Breast epithelium (tissue), 4 donors: ENCODE data around the gene DUSP7. TPM values are rescaled to one million over a fixed set of nuclear protein-coding genes. Genes with fewer than 3 reads are reported as not detected.
"Not testable (repeated sequence)": the region's sequence is repeated elsewhere in the genome, so short reads cannot be mapped to it uniquely, and the experiment has no call there.

ENCODE experiments used
- DNase-seq, 2 donors: peaks; one replicate each; pipeline ENCODE4 v3.0.0-alpha.2; 2019; ENCODE audit warnings: low spot score in 2 of 2
- H3K27ac ChIP-seq, 2 donors: fragments of 200-600 bp; sonication (generic) in 1 of 2; one replicate each; pipeline ENCODE4 v1.5.1; 2016 to 2019; ENCODE audit warnings: mild to moderate bottlenecking in 1 of 2
- H3K27me3 ChIP-seq, 2 donors: fragments of 200-600 bp; sonication (generic) in 1 of 2; one replicate each; pipeline versions ENCODE4 v1.5.1 to v1.6.0; 2017 to 2019; ENCODE audit warnings: control low read depth in 1 of 2, mild to moderate bottlenecking in 1 of 2
- H3K36me3 ChIP-seq: fragments of 200-600 bp; one replicate; pipeline ENCODE4 v1.5.1; 2019
- H3K4me1 ChIP-seq, 2 donors: fragments of 200-600 bp; sonication (generic); one replicate each; pipeline ENCODE4 v1.5.1; 2016 to 2019; ENCODE audit warnings: control low read depth in 1 of 2
- H3K4me3 ChIP-seq, 3 donors: fragments of 200-600 bp; sonication (generic); 1 replicate in 2 of 3; 2 replicates in 1 of 3; pipeline ENCODE4 v1.5.1; 2016 to 2019; ENCODE audit warnings: mild to moderate bottlenecking in 3 of 3, moderate library complexity in 2 of 3
- H3K9me3 ChIP-seq, 2 donors: fragments of 200-600 bp; sonication (generic) in 1 of 2; one replicate each; pipeline ENCODE4 v1.5.1; 2016 to 2019; ENCODE audit warnings: control low read depth in 1 of 2
- POLR2A ChIP-seq: fragments of 450-650 bp; IDR thresholded peaks from one replicate; pipeline ENCODE4 v1.6.1; 2016; ENCODE audit warnings: antibody characterized with exemption, mild to moderate bottlenecking, moderate library complexity
- POLR2AphosphoS5 ChIP-seq, 3 donors: sonication (generic); formaldehyde crosslinking; IDR thresholded peaks; one replicate each; pipeline ENCODE4 v1.6.1; 2017; ENCODE audit warnings: antibody characterized with exemption in 3 of 3
- intact Hi-C: fragments of 100-400 bp; cut with DNase I; formaldehyde crosslinking; loops from one replicate; pipeline ENCODE4 v1.15.1; 2023; ENCODE audit warnings: low total_unique reads
- total RNA-seq, 3 donors: library from RNA; depleted of rRNA; stranded (reverse); fragments of >200 nt; gene quantifications; one replicate each; pipeline ENCODE4 v1.1.0, GENCODE V29; 2016
- TF ChIP-seq, protein P1 (sequence below), 3 donors: fragments of 450-650 bp; IDR thresholded peaks; one replicate each; pipeline ENCODE4 v1.5.1; 2016 to 2017; ENCODE audit warnings: antibody characterized with exemption in 3 of 3, mild to moderate bottlenecking in 3 of 3, moderate library complexity in 3 of 3

The DUSP7 gene
- total RNA-seq, 3 donors from 2014 or later = 7.0 to 11.1 (median 8.6) TPM

GRCh38 chr3:52046902-52047239 is 9.5 kb downstream of the DUSP7 start:
- intact Hi-C loops = no loop called here

GRCh38 chr3:52046186-52046901 is 10.0 kb downstream of the DUSP7 start:
- peak in 1 of 3 donors; percentile 53 for TF ChIP-seq POLR2AphosphoS5 (IDR thresholded peaks at IDR 0.05)
- TF ChIP-seq POLR2A = no peak
- TF ChIP-seq, protein P1, sequence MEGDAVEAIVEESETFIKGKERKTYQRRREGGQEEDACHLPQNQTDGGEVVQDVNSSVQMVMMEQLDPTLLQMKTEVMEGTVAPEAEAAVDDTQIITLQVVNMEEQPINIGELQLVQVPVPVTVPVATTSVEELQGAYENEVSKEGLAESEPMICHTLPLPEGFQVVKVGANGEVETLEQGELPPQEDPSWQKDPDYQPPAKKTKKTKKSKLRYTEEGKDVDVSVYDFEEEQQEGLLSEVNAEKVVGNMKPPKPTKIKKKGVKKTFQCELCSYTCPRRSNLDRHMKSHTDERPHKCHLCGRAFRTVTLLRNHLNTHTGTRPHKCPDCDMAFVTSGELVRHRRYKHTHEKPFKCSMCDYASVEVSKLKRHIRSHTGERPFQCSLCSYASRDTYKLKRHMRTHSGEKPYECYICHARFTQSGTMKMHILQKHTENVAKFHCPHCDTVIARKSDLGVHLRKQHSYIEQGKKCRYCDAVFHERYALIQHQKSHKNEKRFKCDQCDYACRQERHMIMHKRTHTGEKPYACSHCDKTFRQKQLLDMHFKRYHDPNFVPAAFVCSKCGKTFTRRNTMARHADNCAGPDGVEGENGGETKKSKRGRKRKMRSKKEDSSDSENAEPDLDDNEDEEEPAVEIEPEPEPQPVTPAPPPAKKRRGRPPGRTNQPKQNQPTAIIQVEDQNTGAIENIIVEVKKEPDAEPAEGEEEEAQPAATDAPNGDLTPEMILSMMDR (IDR thresholded peaks at IDR 0.05) = no peak
- no peaks in the 10 kb centered on the region for H3K9me3 ChIP-seq
- H3K4me3 ChIP-seq = peak overlapping the region in 1 of 3 donors; percentile 15
- peak overlapping the region; percentile 69 to 88 for H3K27ac ChIP-seq
- H3K36me3 ChIP-seq = no peaks in the 10 kb centered on the region
- DNase-seq = peak in 1 of 2 donors; percentile 81
- intact Hi-C loops = no loop called here
- H3K4me1 ChIP-seq = peaks cover 0 to 4% of the 10 kb centered on the region in 2 donors
- H3K27me3 ChIP-seq = no peaks in the 10 kb centered on the region

More at GRCh38 chr3:52046902-52047239, 9.5 kb downstream of the DUSP7 start:
- Histone ChIP-seq H3K9me3 (no peaks in the 10 kb centered on the region), H3K36me3 (no peaks in the 10 kb centered on the region), H3K27me3 (no peaks in the 10 kb centered on the region), H3K4me3 (peak overlapping the region in 1 of 3 donors; percentile 15), H3K4me1 (peaks cover 0 to 8% of the 10 kb centered on the region in 2 donors), H3K27ac (peak overlapping the region; percentile 69 to 88)
- no peak for DNase-seq
- TF ChIP-seq POLR2A = no peak
- TF ChIP-seq, protein P1 (IDR thresholded peaks at IDR 0.05) = no peak
- no peak for TF ChIP-seq POLR2AphosphoS5 (IDR thresholded peaks at IDR 0.05)

DNA sequence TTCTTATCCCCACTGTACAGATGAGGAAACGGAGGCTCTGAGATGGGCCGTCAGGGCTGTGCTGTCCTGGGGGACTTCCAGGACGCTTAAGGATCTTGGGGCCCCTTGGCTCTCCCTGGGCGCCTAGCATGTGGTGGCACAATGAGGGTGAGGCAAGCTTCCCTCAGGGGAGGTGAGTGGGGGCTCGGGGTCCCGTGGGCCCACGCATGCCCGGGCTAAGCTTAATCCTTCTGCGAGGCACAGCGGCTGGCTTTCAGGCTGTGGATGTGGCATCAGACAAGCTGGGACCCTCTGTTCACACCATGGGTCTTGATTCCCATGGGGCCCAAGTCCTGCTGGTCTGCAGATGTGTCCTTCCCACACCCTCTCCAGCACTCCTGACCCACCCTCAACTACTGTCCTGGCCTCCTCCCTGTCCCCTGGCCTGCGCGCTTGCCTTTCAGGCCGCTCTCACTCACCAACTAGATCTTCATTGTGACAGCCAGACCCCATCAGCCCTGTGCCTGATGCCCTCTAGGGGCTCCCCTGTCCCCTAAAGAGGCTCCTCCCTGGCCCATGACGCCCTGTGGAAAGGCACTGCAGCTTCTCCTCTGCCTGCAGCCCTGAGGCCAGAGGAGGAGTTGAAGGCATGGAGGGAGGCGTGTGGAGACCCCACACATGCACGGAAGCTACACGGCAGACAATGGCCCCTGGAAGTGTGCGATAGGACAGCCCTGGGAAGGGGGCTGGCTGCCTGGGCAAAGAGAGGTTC is 11.3 kb downstream of the DUSP7 start:
- H3K27ac ChIP-seq = peak overlapping the region in 1 of 2 donors; percentile 88

GRCh38 chr3:52043750-52044149 is 12.6 kb downstream of the DUSP7 start:
- no peak for DNase-seq
- Histone ChIP-seq H3K9me3 (no peaks in the 10 kb centered on the region), H3K36me3 (no peaks in the 10 kb centered on the region), H3K27ac (no peak overlapping the region), H3K4me1 (peaks cover 5 to 6% of the 10 kb centered on the region in 2 donors), H3K27me3 (no peaks in the 10 kb centered on the region), H3K4me3 (no peak overlapping the region)
- TF ChIP-seq, protein P1 (IDR thresholded peaks at IDR 0.05) = no peak
- TF ChIP-seq POLR2A (no peak), POLR2AphosphoS5 (IDR thresholded peaks at IDR 0.05) (no peak)
- intact Hi-C loops = no loop called here

More for the DNA sequence above, 11.3 kb downstream of the DUSP7 start:
- H3K4me1 ChIP-seq = peaks cover 0 to 6% of the 10 kb centered on the region in 2 donors
- no peaks in the 10 kb centered on the region for H3K36me3 ChIP-seq
- no peak overlapping the region for H3K4me3 ChIP-seq
- H3K9me3 ChIP-seq = no peaks in the 10 kb centered on the region
- no peak for DNase-seq
- intact Hi-C loops = no loop called here
- no peaks in the 10 kb centered on the region for H3K27me3 ChIP-seq
- TF ChIP-seq POLR2AphosphoS5 (IDR thresholded peaks at IDR 0.05) (no peak), POLR2A (no peak)

GRCh38 chr3:52043039-52043438 is 13.3 kb downstream of the DUSP7 start:
- intact Hi-C loops, H3K9me3 ChIP-seq, H3K36me3 ChIP-seq, H3K27me3 ChIP-seq, H3K27ac ChIP-seq, DNase-seq, H3K4me3 ChIP-seq: not testable (repeated sequence)
- H3K4me1 ChIP-seq = peaks cover 5 to 12% of the 10 kb centered on the region in 2 donors
